HepG2 (cell line): ENCODE measurements around the gene LTB4R. TPM values are rescaled to one million over a fixed set of nuclear protein-coding genes. Genes with fewer than 3 reads are reported as not detected.

Source experiments
- ARNTL ChIP-seq: sonication (generic); formaldehyde crosslinking; IDR thresholded peaks from 2 replicates; pipeline ENCODE4 v1.4.0; 2020; ENCODE audit warnings: mild to moderate bottlenecking, missing genetic modification reagents
- CBX2 ChIP-seq, 2 experiments: fragments of 200-600 bp in 1 of 2; sonication (generic); formaldehyde crosslinking in 1 of 2; IDR thresholded peaks; 2 replicates each; pipeline versions ENCODE4 v1.7.0 to v1.8.1; 2018 to 2022; ENCODE audit warnings: low read depth in 2 of 2, low read length in 1 of 2, mild to moderate bottlenecking in 1 of 2, missing genetic modification reagents in 1 of 2
- FOXC1 ChIP-seq: sonication (generic); formaldehyde crosslinking; IDR thresholded peaks from 2 replicates; pipeline ENCODE4 v1.8.0; 2022; ENCODE audit warnings: mild to moderate bottlenecking, missing genetic modification reagents, borderline replicate concordance
- HNF4G ChIP-seq, 2 experiments: sonication (generic) in 1 of 2; formaldehyde crosslinking in 1 of 2; IDR thresholded peaks; 2 replicates each; pipeline versions ENCODE4 v1.4.0 to v1.6.1; 2011 to 2020; ENCODE audit warnings: borderline replicate concordance in 2 of 2, low read depth in 2 of 2, mild to moderate bottlenecking in 2 of 2, low read length in 1 of 2, missing genetic modification reagents in 1 of 2, moderate library complexity in 1 of 2
- KLF15 ChIP-seq: sonication (generic); formaldehyde crosslinking; IDR thresholded peaks from 2 replicates; pipeline ENCODE4 v1.8.1; 2023; ENCODE audit warnings: borderline replicate concordance, mild to moderate bottlenecking, inconsistent platforms, missing genetic modification reagents, mixed read lengths
- MEIS2 ChIP-seq: sonication (generic); formaldehyde crosslinking; IDR thresholded peaks from 2 replicates; pipeline ENCODE4 v1.9.0; 2021; ENCODE audit warnings: mild to moderate bottlenecking, missing genetic modification reagents
- PCBP2 ChIP-seq: fragments of 200-400 bp; formaldehyde crosslinking; optimal IDR thresholded peaks from 2 replicates; pipeline ENCODE3; 2018; ENCODE audit warnings: low read length, low read depth; ENCODE audit not compliant: poor library complexity, severe bottlenecking
- PLRG1 ChIP-seq: fragments of 450-650 bp; conservative IDR thresholded peaks from 2 replicates; pipeline ENCODE4 v1.6.1; 2016
- POLR2AphosphoS2 ChIP-seq: IDR thresholded peaks from 2 replicates; pipeline ENCODE4 v1.6.1; 2011; ENCODE audit warnings: low read depth, low read length, improper control_type of control experiment
- RFXAP ChIP-seq: sonication (generic); formaldehyde crosslinking; IDR thresholded peaks from 2 replicates; pipeline ENCODE4 v1.4.0; 2020; ENCODE audit warnings: missing genetic modification reagents, borderline replicate concordance
- SATB2 ChIP-seq: sonication (generic); formaldehyde crosslinking; IDR thresholded peaks from 2 replicates; pipeline ENCODE4 v1.5.0; 2020; ENCODE audit warnings: missing genetic modification reagents
- SIX4 ChIP-seq: sonication (generic); formaldehyde crosslinking; IDR thresholded peaks from 2 replicates; pipeline ENCODE4 v1.4.0; 2020; ENCODE audit warnings: missing genetic modification reagents
- SMARCC2 ChIP-seq: fragments of 450-650 bp; IDR thresholded peaks from 2 replicates; pipeline ENCODE4 v1.6.1; 2017; ENCODE audit warnings: antibody characterized with exemption, mild to moderate bottlenecking
- ZBTB42 ChIP-seq: sonication (generic); formaldehyde crosslinking; IDR thresholded peaks from 2 replicates; pipeline ENCODE4 v1.5.0; 2020; ENCODE audit warnings: mild to moderate bottlenecking, missing genetic modification reagents
- ZNF33A ChIP-seq: sonication (generic); formaldehyde crosslinking; IDR thresholded peaks from 2 replicates; pipeline ENCODE4 v1.5.1; 2020; ENCODE audit warnings: missing genetic modification reagents, mild to moderate bottlenecking, moderate library complexity, borderline replicate concordance
- ZNF703 ChIP-seq: sonication (generic); formaldehyde crosslinking; IDR thresholded peaks from 2 replicates; pipeline ENCODE4 v1.5.1; 2020; ENCODE audit warnings: missing genetic modification reagents, mild to moderate bottlenecking, moderate library complexity, borderline replicate concordance
- polyA plus RNA-seq, 8 experiments: library from polyadenylated mRNA; depleted of rRNA in 3 of 8; stranded (reverse) in 7 of 8; unstranded in 1 of 8; fragments of >200 nt; fragmentation: Illumina TruSeq in 4 of 8; extraction: Trizol in 4 of 8; gene quantifications; 2 replicates each; pipeline versions ENCODE4 v1.2.1 to v1.2.3, GENCODE V29; 2011 to 2016; ENCODE audit warnings: low read depth in 4 of 8, missing spikeins in 1 of 8, mixed read lengths in 1 of 8; ENCODE audit not compliant: insufficient read depth in 1 of 8
- total RNA-seq, 5 experiments: library from RNA; depleted of rRNA; stranded (reverse); fragments of >200 nt; fragmentation: Illumina TruSeq; extraction: Trizol; gene quantifications; 2 replicates each; pipeline ENCODE4 v1.2.3, GENCODE V29; 2016; ENCODE audit warnings: low read depth in 1 of 5
- TF ChIP-seq, protein P1 (sequence below): sonication (generic); formaldehyde crosslinking; IDR thresholded peaks from 2 replicates; pipeline ENCODE4 v1.4.0; 2020; ENCODE audit warnings: missing genetic modification reagents
- TF ChIP-seq, protein P2 (sequence below): IDR thresholded peaks from 2 replicates; pipeline ENCODE4 v1.6.1; 2016; ENCODE audit warnings: control low read depth
- TF ChIP-seq, protein P3 (sequence below): sonication (generic); formaldehyde crosslinking; IDR thresholded peaks from 2 replicates; pipeline ENCODE4 v1.8.1; 2023; ENCODE audit warnings: mild to moderate bottlenecking, missing genetic modification reagents, borderline replicate concordance
- TF ChIP-seq, protein P4 (sequence below): sonication (generic); formaldehyde crosslinking; IDR thresholded peaks from 2 replicates; pipeline ENCODE4 v1.4.0; 2020; ENCODE audit warnings: missing genetic modification reagents
- TF ChIP-seq, protein P5 (sequence below), 2 experiments: sonication (generic) in 1 of 2; formaldehyde crosslinking in 1 of 2; IDR thresholded peaks; 2 replicates each; pipeline versions ENCODE4 v1.4.0 to v1.6.1; 2018 to 2020; ENCODE audit warnings: missing genetic modification reagents in 2 of 2, borderline replicate concordance in 1 of 2, low read depth in 1 of 2, mild to moderate bottlenecking in 1 of 2, missing biosample characterization in 1 of 2

LTB4R gene
- total and polyA plus RNA-seq, 2 of the 13 experiments (the other 11 are each of a cell fraction or from before 2014, with no cell fraction given) = 3.2 to 8.2 TPM

DNA sequence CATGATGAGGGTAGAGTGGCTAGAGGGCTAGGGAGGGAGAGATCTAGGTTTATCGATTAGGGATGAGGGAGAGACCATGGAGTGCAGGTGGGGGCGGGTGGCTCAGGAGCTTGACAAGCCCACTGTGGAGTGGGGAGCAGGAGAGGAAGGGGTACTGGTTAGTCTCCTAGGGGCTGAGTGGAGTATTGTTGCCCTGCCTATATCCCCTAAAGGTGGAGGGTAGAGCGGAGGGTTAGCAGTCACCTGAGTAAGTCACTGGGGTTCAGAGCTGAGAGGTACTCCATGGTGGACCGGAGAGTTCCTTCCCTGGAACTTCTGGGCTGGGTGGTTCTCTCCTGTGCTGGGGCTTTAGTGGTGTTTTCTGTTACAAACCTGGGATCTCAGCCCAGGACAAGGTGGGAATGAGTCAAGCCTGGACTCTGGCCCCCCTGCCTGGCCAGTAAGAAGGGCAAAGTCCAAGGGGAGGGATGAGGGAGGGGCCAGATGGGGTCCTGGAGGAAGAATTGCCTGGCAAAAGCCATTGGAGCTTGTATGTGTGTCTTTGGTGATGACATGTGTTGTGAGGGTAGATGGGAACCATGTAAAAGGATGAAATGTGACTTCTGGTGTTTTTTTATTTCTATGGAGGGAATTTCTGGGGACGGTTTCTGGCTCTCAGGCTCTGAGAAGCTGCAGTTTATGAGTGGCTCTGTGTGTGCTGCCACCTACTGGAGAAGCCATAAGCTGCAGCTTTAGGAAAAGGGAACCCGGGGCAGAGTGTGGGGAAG, 3.5 kb upstream of the LTB4R start, which contains the start of gene CIDEB (continued):
- TF ChIP-seq PCBP2 = peak; percentile 69
- TF ChIP-seq, protein P1, sequence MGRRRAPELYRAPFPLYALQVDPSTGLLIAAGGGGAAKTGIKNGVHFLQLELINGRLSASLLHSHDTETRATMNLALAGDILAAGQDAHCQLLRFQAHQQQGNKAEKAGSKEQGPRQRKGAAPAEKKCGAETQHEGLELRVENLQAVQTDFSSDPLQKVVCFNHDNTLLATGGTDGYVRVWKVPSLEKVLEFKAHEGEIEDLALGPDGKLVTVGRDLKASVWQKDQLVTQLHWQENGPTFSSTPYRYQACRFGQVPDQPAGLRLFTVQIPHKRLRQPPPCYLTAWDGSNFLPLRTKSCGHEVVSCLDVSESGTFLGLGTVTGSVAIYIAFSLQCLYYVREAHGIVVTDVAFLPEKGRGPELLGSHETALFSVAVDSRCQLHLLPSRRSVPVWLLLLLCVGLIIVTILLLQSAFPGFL (CRISPR knock-in tag) = no peak
- TF ChIP-seq, protein P2, sequence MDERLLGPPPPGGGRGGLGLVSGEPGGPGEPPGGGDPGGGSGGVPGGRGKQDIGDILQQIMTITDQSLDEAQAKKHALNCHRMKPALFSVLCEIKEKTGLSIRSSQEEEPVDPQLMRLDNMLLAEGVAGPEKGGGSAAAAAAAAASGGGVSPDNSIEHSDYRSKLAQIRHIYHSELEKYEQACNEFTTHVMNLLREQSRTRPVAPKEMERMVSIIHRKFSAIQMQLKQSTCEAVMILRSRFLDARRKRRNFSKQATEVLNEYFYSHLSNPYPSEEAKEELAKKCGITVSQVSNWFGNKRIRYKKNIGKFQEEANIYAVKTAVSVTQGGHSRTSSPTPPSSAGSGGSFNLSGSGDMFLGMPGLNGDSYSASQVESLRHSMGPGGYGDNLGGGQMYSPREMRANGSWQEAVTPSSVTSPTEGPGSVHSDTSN (CRISPR knock-in tag) = no peak
- TF ChIP-seq, protein P3, sequence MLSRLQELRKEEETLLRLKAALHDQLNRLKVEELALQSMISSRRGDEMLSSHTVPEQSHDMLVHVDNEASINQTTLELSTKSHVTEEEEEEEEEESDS (CRISPR knock-in tag) = 0 out of 2 replicates have a peak, but pooled peaks have one; percentile 57
- no peak for TF ChIP-seq ZNF703 (CRISPR knock-in tag)
- TF ChIP-seq, protein P4, sequence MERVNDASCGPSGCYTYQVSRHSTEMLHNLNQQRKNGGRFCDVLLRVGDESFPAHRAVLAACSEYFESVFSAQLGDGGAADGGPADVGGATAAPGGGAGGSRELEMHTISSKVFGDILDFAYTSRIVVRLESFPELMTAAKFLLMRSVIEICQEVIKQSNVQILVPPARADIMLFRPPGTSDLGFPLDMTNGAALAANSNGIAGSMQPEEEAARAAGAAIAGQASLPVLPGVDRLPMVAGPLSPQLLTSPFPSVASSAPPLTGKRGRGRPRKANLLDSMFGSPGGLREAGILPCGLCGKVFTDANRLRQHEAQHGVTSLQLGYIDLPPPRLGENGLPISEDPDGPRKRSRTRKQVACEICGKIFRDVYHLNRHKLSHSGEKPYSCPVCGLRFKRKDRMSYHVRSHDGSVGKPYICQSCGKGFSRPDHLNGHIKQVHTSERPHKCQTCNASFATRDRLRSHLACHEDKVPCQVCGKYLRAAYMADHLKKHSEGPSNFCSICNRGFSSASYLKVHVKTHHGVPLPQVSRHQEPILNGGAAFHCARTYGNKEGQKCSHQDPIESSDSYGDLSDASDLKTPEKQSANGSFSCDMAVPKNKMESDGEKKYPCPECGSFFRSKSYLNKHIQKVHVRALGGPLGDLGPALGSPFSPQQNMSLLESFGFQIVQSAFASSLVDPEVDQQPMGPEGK (CRISPR knock-in tag) = peak; percentile 99
- TF ChIP-seq SMARCC2 = peak; percentile 94
- no peak for TF ChIP-seq CBX2 (IDR thresholded peaks at IDR 0.05; ENCODE audit: low read depth, low read length)
- no peak for TF ChIP-seq CBX2 (CRISPR knock-in tag; IDR thresholded peaks at IDR 0.05; ENCODE audit: low read depth)
- TF ChIP-seq ARNTL (CRISPR knock-in tag) = peak; percentile 84
- no peak for TF ChIP-seq SATB2 (CRISPR knock-in tag)
- no peak for TF ChIP-seq PLRG1
- TF ChIP-seq SIX4 (CRISPR knock-in tag) = peak; percentile 43; the same call in 1 of the 2 replicates
- no peak for TF ChIP-seq POLR2AphosphoS2
- TF ChIP-seq, protein P5, sequence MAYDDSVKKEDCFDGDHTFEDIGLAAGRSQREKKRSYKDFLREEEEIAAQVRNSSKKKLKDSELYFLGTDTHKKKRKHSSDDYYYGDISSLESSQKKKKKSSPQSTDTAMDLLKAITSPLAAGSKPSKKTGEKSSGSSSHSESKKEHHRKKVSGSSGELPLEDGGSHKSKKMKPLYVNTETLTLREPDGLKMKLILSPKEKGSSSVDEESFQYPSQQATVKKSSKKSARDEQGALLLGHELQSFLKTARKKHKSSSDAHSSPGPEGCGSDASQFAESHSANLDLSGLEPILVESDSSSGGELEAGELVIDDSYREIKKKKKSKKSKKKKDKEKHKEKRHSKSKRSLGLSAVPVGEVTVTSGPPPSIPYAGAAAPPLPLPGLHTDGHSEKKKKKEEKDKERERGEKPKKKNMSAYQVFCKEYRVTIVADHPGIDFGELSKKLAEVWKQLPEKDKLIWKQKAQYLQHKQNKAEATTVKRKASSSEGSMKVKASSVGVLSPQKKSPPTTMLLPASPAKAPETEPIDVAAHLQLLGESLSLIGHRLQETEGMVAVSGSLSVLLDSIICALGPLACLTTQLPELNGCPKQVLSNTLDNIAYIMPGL (CRISPR knock-in tag; IDR thresholded peaks at IDR 0.05; ENCODE audit: borderline replicate concordance in 1 of 2, low read depth in 1 of 2) = peak; percentile 93 to 96
- TF ChIP-seq HNF4G (IDR thresholded peaks at IDR 0.05; ENCODE audit: borderline replicate concordance, low read depth, low read length) = peak; percentile 100
- peak; percentile 100 for TF ChIP-seq HNF4G (CRISPR knock-in tag; IDR thresholded peaks at IDR 0.05; ENCODE audit: borderline replicate concordance, low read depth)
- TF ChIP-seq KLF15 (CRISPR knock-in tag) = 0 out of 2 replicates have a peak, but pooled peaks have one; percentile 36
- TF ChIP-seq MEIS2 (CRISPR knock-in tag) = peak; percentile 80; the same call in 1 of the 2 replicates
- TF ChIP-seq RFXAP (CRISPR knock-in tag) = peak; percentile 79; the same call in 1 of the 2 replicates
- TF ChIP-seq FOXC1 (CRISPR knock-in tag) = no peak
- TF ChIP-seq ZNF33A (CRISPR knock-in tag) = no peak
- TF ChIP-seq ZBTB42 (CRISPR knock-in tag) = 0 out of 2 replicates have a peak, but pooled peaks have one; percentile 72
